SK-N-MC (cell line): ENCODE data around the gene AK4.

Experiments
- DNase-seq: peaks from one replicate; pipeline ENCODE4 v3.0.0-alpha.2; 2011; ENCODE audit warnings: low read depth, low spot score
- H3K27ac ChIP-seq: fragments of 200-600 bp; sonication (generic); 2 replicates; pipeline ENCODE4 v1.5.1; 2016; ENCODE audit warnings: mixed run types
- H3K36me3 ChIP-seq: fragments of 200-600 bp; sonication (generic); 2 replicates; pipeline ENCODE4 v1.6.1; 2017; ENCODE audit warnings: antibody characterized with exemption, low read length, mixed read lengths; ENCODE audit not compliant: insufficient read depth
- H3K4me3 ChIP-seq: fragments of 200-600 bp; sonication (generic); 2 replicates; pipeline ENCODE4 v1.5.1; 2016
- H3K9ac ChIP-seq: fragments of 200-600 bp; sonication (generic); 2 replicates; pipeline ENCODE4 v1.8.0; 2017; ENCODE audit warnings: mixed run types, mixed read lengths; ENCODE audit not compliant: insufficient read length
- H3K9me3 ChIP-seq: fragments of 200-600 bp; sonication (generic); 2 replicates; pipeline ENCODE4 v1.6.1; 2017; ENCODE audit warnings: low read depth, mild to moderate bottlenecking, antibody characterized with exemption, low read length, moderate library complexity, mixed read lengths
- EZH2 ChIP-seq: fragments of 200-600 bp; sonication (generic); IDR thresholded peaks from one replicate; pipeline ENCODE4 v1.6.1; 2017; ENCODE audit warnings: antibody characterized with exemption
- FOXP2 ChIP-seq: optimal IDR thresholded peaks from 2 replicates; pipeline ENCODE3; 2011; ENCODE audit warnings: mild to moderate bottlenecking, moderate library complexity; ENCODE audit not compliant: insufficient read depth; ENCODE audit errors: extremely low read length, control extremely low read depth
- POLR2AphosphoS5 ChIP-seq: IDR thresholded peaks from 2 replicates; pipeline ENCODE4 v1.6.1; 2012; ENCODE audit warnings: mild to moderate bottlenecking, low read depth, low read length, borderline replicate concordance

Gene AK4

DNA sequence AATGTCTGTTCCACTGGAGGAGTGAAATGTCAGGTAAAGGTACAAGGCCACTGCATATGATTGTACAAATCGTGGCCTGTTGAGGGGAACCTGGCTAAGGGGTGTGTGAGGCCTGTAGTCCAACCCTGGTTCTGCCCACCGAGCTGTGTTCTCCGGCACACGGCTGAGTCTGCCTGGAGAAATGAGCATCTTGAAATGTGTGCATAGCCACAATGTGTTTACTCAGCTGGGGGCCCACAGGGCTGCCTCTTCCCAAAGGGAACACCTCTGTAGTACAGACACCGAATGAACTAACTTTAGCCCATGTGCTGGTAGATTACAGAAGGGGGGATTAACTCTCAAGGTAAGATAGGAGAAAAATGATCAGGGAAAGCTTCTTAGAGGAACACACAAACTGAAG, 30.2 kb downstream of the AK4 start:
- H3K4me3 ChIP-seq, result no peak overlapping the region
- TF ChIP-seq POLR2AphosphoS5 (no peak), EZH2 (no peak), FOXP2 (no peak)
- no peaks in the 10 kb centered on the region for H3K9me3 ChIP-seq
- no peak overlapping the region for H3K9ac ChIP-seq
- H3K36me3 ChIP-seq, result no peaks in the 10 kb centered on the region
- no peak for DNase-seq
- no peak overlapping the region for H3K27ac ChIP-seq

DNA sequence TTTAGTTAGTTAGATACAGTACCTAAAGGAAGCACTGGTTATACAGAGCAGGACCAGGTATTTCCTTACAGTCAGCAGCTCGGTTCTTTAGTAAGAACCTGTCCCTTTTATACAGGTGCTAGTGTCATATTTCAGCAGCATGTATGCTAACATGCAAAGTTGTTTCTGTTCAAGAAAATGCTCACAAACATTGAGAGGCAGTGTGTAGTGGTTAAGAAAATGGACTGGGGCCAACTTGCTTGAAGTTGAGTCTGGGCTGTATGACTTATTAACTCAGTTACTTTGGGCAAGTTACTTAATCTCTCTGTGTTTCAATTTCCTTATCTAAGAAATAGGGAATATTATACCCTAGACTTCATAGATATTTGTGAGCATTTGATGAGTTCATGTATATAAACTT, 31.1 kb downstream of the AK4 start:
- DNase-seq, result no peak
- H3K4me3 ChIP-seq, result no peak overlapping the region
- H3K27ac ChIP-seq, result no peak overlapping the region
- H3K9ac ChIP-seq, result no peak overlapping the region
- H3K9me3 ChIP-seq, result no peaks in the 10 kb centered on the region
- no peaks in the 10 kb centered on the region for H3K36me3 ChIP-seq
- TF ChIP-seq POLR2AphosphoS5, result no peak
- TF ChIP-seq FOXP2, result no peak
- TF ChIP-seq EZH2, result no peak

DNA sequence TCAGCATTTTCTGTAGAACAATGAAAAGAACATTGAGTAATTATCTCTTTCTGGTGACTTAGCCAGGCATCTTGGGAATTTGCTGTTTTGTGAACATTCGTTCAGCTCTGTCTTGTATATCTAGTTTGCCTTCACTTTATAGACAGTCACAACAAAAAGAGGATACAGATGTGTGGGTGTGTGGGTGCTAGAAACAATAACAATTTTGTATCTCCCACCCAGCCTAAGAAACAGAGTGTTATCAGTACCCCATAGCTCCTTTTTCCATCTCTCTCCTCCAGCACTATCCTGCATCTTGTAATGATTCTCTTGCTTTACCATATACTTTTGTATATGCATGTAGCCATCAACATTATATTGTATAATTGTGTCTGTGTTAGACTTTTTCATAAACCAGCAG, 33.0 kb downstream of the AK4 start:
- no peaks in the 10 kb centered on the region for H3K9me3 ChIP-seq
- H3K27ac ChIP-seq, result no peak overlapping the region
- H3K9ac ChIP-seq, result no peak overlapping the region
- no peak overlapping the region for H3K4me3 ChIP-seq
- TF ChIP-seq EZH2 (no peak), POLR2AphosphoS5 (no peak), FOXP2 (no peak)
- no peak for DNase-seq
- H3K36me3 ChIP-seq, result no peaks in the 10 kb centered on the region

DNA sequence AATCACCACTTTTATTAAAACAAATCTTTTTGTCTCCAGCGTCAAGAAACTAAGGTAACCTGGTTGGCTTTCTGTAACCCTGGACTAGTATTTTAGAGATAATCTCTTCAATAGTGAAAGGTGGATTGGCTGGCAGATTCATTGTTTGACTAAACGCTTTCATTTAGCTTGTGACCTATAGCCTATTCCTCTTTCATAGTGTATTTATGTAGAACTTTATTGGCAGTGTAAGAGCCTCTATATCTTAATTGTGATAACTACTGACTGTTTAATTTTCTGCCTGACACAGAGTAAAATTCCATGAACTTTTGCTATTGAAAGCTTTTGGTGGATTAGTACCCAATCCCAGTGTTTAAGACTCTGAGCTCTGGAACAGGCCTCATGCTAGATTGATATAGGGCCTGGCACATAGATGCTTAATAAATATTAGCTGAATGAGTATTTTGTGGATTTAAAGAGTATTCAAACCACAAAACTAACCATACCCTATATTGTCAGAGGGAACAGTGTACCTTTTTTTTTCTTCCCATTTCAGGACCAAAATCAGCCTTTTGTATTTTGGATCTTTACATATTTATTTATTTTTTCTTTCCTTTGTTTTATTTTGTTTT, 34.8 kb downstream of the AK4 start:
- Histone ChIP-seq H3K27ac (no peak overlapping the region), H3K9me3 (no peaks in the 10 kb centered on the region), H3K36me3 (no peaks in the 10 kb centered on the region), H3K9ac (no peak overlapping the region), H3K4me3 (no peak overlapping the region)
- DNase-seq, result no peak
- TF ChIP-seq POLR2AphosphoS5, result no peak
- no peak for TF ChIP-seq FOXP2
- TF ChIP-seq EZH2, result no peak

DNA sequence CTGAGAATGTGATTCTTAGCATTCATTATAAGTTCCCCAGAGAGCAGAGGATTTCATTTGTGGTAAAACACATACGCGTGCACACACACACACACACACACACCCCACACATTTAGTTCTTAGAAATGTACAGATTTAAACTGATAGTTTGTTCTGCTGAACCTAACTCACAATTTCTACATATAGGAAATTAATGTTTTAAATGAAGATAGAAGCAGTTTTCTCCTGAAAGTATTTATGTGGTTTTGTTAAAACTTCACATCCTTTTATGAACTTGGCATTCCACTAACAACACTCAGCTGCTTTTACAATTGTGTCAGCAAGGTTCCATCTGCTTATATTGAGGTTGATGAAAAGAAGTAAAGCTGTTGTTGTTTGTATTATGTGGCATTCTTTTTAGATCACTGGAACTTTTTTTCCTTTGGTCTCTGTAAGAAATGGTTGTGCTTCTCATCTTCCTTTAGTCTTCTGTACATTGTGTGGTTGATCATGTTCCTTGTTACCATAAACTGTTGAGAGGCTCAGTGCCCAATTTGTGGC, 41.6 kb downstream of the AK4 start:
- H3K4me3 ChIP-seq, result no peak overlapping the region
- TF ChIP-seq FOXP2 (no peak), EZH2 (no peak), POLR2AphosphoS5 (no peak)
- H3K36me3 ChIP-seq, result no peaks in the 10 kb centered on the region
- no peak for DNase-seq
- no peak overlapping the region for H3K9ac ChIP-seq
- no peaks in the 10 kb centered on the region for H3K9me3 ChIP-seq
- H3K27ac ChIP-seq, result 0 out of 2 replicates have a peak overlapping the region, but pooled peaks have one; percentile 4

DNA sequence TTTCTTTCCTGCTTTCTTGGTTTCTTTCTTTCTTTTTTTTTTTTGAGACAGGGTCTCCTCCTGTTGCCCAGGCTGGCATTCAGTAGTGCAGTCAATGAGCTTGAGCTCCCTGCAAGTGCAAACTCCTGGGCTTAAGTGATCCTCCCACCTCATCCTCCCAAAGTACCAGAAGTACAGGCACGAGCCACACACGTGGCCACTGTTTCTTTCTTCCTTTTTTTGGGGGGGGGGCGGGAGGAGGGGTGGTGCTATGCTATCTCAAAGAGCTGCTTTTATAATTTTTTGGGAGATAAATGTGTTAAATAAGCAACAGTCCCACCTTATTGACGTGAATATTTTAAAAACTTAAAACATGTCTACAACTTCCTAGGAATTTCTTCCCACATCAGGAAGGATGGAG, 42.2 kb downstream of the AK4 start:
- no peak for DNase-seq
- no peaks in the 10 kb centered on the region for H3K36me3 ChIP-seq
- H3K9ac ChIP-seq, result no peak overlapping the region
- H3K9me3 ChIP-seq, result no peaks in the 10 kb centered on the region
- TF ChIP-seq FOXP2 (no peak), EZH2 (no peak), POLR2AphosphoS5 (no peak)
- H3K27ac ChIP-seq, result no peak overlapping the region
- H3K4me3 ChIP-seq, result no peak overlapping the region

DNA sequence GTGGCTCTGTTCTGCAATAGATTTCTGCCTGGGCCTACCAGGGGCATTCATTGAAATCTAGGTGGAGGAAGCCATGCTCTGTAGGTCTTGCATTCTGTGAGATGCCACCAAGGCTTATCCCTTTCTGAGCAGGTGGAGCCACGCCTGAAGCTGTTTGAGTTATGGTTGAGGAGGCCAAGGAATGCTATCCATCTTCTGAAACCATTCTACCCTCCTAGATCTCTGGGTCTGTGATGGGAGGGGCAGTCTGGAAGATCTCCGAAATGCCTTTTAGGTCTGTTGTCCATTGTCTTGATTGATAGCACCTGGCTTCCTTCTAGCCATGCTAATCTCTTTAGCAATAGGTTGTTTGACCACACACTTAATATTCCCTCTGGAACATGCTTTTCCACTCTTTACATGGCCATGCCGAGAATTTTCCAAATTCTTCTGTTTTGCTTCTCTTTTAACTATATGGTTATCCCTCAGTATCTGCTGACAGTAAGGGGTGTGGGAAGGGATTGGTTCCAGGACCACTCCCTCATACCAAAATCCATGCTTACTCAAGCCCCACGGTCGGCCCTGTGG, 45.2 kb downstream of the AK4 start:
- no peak for DNase-seq
- Histone ChIP-seq H3K36me3 (no peaks in the 10 kb centered on the region), H3K27ac (no peak overlapping the region), H3K9ac (no peak overlapping the region), H3K4me3 (no peak overlapping the region), H3K9me3 (no peaks in the 10 kb centered on the region)
- TF ChIP-seq POLR2AphosphoS5 (no peak), FOXP2 (no peak), EZH2 (no peak)

DNA sequence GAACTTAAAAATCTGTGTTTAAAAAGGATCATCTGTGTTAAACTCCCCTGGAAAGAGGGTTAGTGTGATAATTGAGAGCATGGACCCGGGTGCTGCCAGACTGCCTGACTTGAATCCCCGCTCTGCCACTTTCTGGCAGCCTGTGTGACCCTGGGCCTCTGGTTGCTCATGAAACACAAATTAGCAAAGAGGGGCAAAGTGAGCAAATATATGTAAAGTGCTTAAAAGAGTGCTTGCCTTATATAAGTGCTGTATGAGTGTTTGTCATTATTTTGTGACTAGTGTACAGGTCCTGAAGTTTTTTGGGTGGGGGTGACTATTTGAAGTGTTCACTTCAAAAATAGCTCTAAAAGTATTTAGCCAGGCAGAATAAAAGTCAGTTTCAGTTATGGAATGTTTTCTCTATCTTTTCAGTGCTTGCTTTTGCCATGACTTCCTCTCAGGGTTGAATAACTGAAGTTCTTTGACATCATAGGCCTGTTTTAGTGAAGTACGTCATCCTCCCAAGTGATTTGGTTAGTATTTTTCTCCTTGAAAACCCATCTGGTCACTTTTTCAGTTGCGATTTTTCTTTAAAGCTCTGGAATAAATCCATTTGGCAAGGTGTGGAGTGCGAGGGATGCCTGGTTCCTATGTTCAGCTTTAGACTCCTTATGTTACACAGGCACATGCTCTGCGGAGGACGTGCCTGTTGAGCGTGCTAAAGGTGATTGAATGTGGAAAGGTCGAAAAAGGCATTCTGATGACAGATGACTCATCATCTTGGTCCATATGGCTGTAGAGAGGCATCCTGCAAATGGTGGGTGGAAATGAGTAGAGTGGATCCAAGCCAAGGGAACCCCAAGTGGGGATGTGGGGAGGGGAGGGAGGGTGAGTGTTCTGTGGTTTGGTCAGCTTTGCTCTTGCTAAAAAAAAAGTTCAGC, 47.8 kb downstream of the AK4 start:
- no peaks in the 10 kb centered on the region for H3K9me3 ChIP-seq
- no peaks in the 10 kb centered on the region for H3K36me3 ChIP-seq
- H3K9ac ChIP-seq, result no peak overlapping the region
- no peak overlapping the region for H3K27ac ChIP-seq
- no peak overlapping the region for H3K4me3 ChIP-seq
- TF ChIP-seq EZH2 (no peak), FOXP2 (no peak), POLR2AphosphoS5 (no peak)
- no peak for DNase-seq
